CD1c-positive myeloid dendritic cell (primary cell): Measurements from ENCODE around the gene LCOR.

Source experiments
- DNase-seq: peaks from one replicate; pipeline ENCODE4 v3.0.0-alpha.2; 2016; ENCODE audit errors: extremely low spot score

The LCOR gene

GRCh38 chr10:97012470-97012869 is 180.4 kb downstream of the LCOR start:
- no peak for DNase-seq

GRCh38 chr10:97013568-97013967 is 181.5 kb downstream of the LCOR start:
- DNase-seq = no peak

- DNase-seq = no peak
Measured at GRCh38 chr10:97013983-97014382, 181.9 kb downstream of the LCOR start.

GRCh38 chr10:97015240-97015639 is 183.1 kb downstream of the LCOR start:
- no peak for DNase-seq

- no peak for DNase-seq
Measured at GRCh38 chr10:97016728-97017473, 184.8 kb downstream of the LCOR start.

GRCh38 chr10:97017474-97017903 is 185.4 kb downstream of the LCOR start:
- no peak for DNase-seq

GRCh38 chr10:97018251-97019212 is 186.4 kb downstream of the LCOR start:
- DNase-seq = no peak

GRCh38 chr10:97019213-97019844 is 187.2 kb downstream of the LCOR start:
- no peak for DNase-seq

GRCh38 chr10:97020452-97021400 is 188.6 kb downstream of the LCOR start:
- no peak for DNase-seq

GRCh38 chr10:97022616-97023015 is 190.5 kb downstream of the LCOR start:
- DNase-seq = no peak

- no peak for DNase-seq
Measured at GRCh38 chr10:97023401-97024167, 191.5 kb downstream of the LCOR start.

- no peak for DNase-seq
Measured at GRCh38 chr10:97024168-97025073, 192.3 kb downstream of the LCOR start.

GRCh38 chr10:97025613-97026242 is 193.6 kb downstream of the LCOR start:
- peak; percentile 67 for DNase-seq

- DNase-seq = no peak
Measured at GRCh38 chr10:97028126-97028831, 196.2 kb downstream of the LCOR start.

GRCh38 chr10:97028832-97029178 is 196.7 kb downstream of the LCOR start:
- no peak for DNase-seq

- DNase-seq = no peak
Measured at GRCh38 chr10:97029271-97029670, 197.2 kb downstream of the LCOR start.

- no peak for DNase-seq
Measured at GRCh38 chr10:97030894-97031293, 198.8 kb downstream of the LCOR start.

GRCh38 chr10:97031459-97031858 is 199.4 kb downstream of the LCOR start:
- DNase-seq = no peak
